Panc1 (cell line): ENCODE results near the gene ATPAF2. TPM values are rescaled to one million over a fixed set of nuclear protein-coding genes. Genes with fewer than 3 reads are reported as not detected.

Experiments used
- ATAC-seq: fragments of 200-7000 bp; cut with Tn5 transposase; 2 replicates; pipeline ENCODE4 v1.9.1; 2020; ENCODE audit warnings: mild to moderate bottlenecking, moderate library complexity
- BruUV-seq: library from RNA; stranded (reverse); fragments of 400-500 nt; replicated peaks from 2 replicates; lab custom pipeline; 2021; lab: Mats Ljungman, UMichigan
- CTCF ChIA-PET: fragments of 300-600 bp; sonication (Branson Sonifier 250); formaldehyde crosslinking; loops from one replicate; lab custom pipeline; 2022; ENCODE audit warnings: antibody characterized with exemption; lab: Charles Lee
- POLR2A ChIA-PET: fragments of 300-600 bp; sonication (Branson Sonifier 250); formaldehyde crosslinking; loops from one replicate; lab custom pipeline; 2022; ENCODE audit warnings: antibody characterized with exemption; lab: Charles Lee
- DNase-seq: peaks from one replicate; pipeline ENCODE4 v3.0.0-alpha.2; 2010; ENCODE audit warnings: low read depth, low spot score
- H3K27ac ChIP-seq: 2 replicates; pipeline ENCODE4 v1.5.1; 2011; ENCODE audit warnings: mild to moderate bottlenecking, low read length, inconsistent platforms
- H3K27me3 ChIP-seq: fragments of 200-500 bp; sonication (Bioruptor generic); 2 replicates; pipeline ENCODE4 v1.6.0; 2014; ENCODE audit warnings: low read length, inconsistent platforms; ENCODE audit not compliant: control insufficient read depth, insufficient read depth
- H3K36me3 ChIP-seq: fragments of 200-500 bp; sonication (Bioruptor generic); 2 replicates; pipeline ENCODE4 v1.5.1; 2014; ENCODE audit warnings: inconsistent platforms, mild to moderate bottlenecking, low read length, moderate library complexity; ENCODE audit not compliant: control insufficient read depth, insufficient read depth
- H3K4me1 ChIP-seq: 2 replicates; pipeline ENCODE4 v1.5.1; 2011; ENCODE audit warnings: inconsistent platforms, mild to moderate bottlenecking, low read length, moderate library complexity; ENCODE audit not compliant: control insufficient read depth, insufficient read depth
- H3K4me3 ChIP-seq, 2 experiments: 2 replicates each; pipeline ENCODE4 v1.5.1; 2011 to 2012; ENCODE audit warnings: low read depth in 2 of 2, low read length in 2 of 2, mild to moderate bottlenecking in 2 of 2, inconsistent platforms in 1 of 2, moderate library complexity in 1 of 2
- H3K9me3 ChIP-seq: fragments of 200-500 bp; sonication (Bioruptor generic); 2 replicates; pipeline ENCODE4 v1.5.1; 2014; ENCODE audit warnings: low read depth, mild to moderate bottlenecking, inconsistent platforms, low read length, moderate library complexity; ENCODE audit not compliant: control insufficient read depth, insufficient read depth
- POLR2AphosphoS5 ChIP-seq: IDR thresholded peaks from 2 replicates; pipeline ENCODE4 v1.6.1; 2012; ENCODE audit warnings: mild to moderate bottlenecking, low read depth, low read length, moderate library complexity
- REST ChIP-seq, 2 experiments: IDR thresholded peaks; 2 replicates each; pipeline ENCODE4 v1.6.1; 2011 to 2012; ENCODE audit warnings: low read depth in 2 of 2, control low read depth in 1 of 2, low read length in 1 of 2, mild to moderate bottlenecking in 1 of 2, moderate library complexity in 1 of 2; ENCODE audit not compliant: insufficient read depth in 1 of 2
- SIN3A ChIP-seq: IDR thresholded peaks from 2 replicates; pipeline ENCODE4 v1.6.1; 2012; ENCODE audit warnings: low read depth, mild to moderate bottlenecking, low read length, moderate library complexity, borderline replicate concordance; ENCODE audit not compliant: insufficient read depth
- TCF7L2 ChIP-seq: IDR thresholded peaks from 2 replicates; pipeline ENCODE4 v1.6.1; 2011; ENCODE audit warnings: mild to moderate bottlenecking, low read depth, low read length, inconsistent platforms
- in situ Hi-C: cut with HindIII; loops from 2 replicates; pipeline ENCODE4 v1.10.0; 2016; ENCODE audit warnings: low sequenced_read_pairs, low pct_unique_long_range_greater_than_20kb
- intact Hi-C: fragments of 100-400 bp; cut with micrococcal nuclease; formaldehyde crosslinking; loops from one replicate; pipeline ENCODE4 v1.10.0; 2022; ENCODE audit not compliant: unreplicated experiment
- total RNA-seq: library from RNA; stranded (reverse); gene quantifications from one replicate; pipeline ENCODE4 v1.2.1, GENCODE V29; 2021; ENCODE audit not compliant: unreplicated experiment
- TF ChIP-seq, protein P1 (sequence below): fragments of 450-650 bp; IDR thresholded peaks from 2 replicates; pipeline ENCODE4 v1.5.1; 2017; ENCODE audit warnings: mild to moderate bottlenecking

ATPAF2 gene
- total RNA-seq, 1 experiment from 2014 or later = 22.3 TPM

- BruUV-seq = no TSS peak
- H3K27ac ChIP-seq = no peak overlapping the region
- no peaks in the 10 kb centered on the region for H3K4me1 ChIP-seq
- CTCF ChIA-PET = no interaction called here
- H3K36me3 ChIP-seq = peaks cover 7% of the 10 kb centered on the region
- H3K4me3 ChIP-seq = no peak overlapping the region
- ATAC-seq = no peak
- in situ Hi-C loops = no loop called here
- H3K9me3 ChIP-seq = no peaks in the 10 kb centered on the region
- no peaks in the 10 kb centered on the region for H3K27me3 ChIP-seq
- no peak for TF ChIP-seq TCF7L2
- TF ChIP-seq, protein P1, sequence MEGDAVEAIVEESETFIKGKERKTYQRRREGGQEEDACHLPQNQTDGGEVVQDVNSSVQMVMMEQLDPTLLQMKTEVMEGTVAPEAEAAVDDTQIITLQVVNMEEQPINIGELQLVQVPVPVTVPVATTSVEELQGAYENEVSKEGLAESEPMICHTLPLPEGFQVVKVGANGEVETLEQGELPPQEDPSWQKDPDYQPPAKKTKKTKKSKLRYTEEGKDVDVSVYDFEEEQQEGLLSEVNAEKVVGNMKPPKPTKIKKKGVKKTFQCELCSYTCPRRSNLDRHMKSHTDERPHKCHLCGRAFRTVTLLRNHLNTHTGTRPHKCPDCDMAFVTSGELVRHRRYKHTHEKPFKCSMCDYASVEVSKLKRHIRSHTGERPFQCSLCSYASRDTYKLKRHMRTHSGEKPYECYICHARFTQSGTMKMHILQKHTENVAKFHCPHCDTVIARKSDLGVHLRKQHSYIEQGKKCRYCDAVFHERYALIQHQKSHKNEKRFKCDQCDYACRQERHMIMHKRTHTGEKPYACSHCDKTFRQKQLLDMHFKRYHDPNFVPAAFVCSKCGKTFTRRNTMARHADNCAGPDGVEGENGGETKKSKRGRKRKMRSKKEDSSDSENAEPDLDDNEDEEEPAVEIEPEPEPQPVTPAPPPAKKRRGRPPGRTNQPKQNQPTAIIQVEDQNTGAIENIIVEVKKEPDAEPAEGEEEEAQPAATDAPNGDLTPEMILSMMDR = no peak
- no peak for TF ChIP-seq REST (IDR thresholded peaks at IDR 0.05; ENCODE audit: insufficient read depth in 1 of 2, low read depth in 2 of 2, low read length in 1 of 2)
- no peak for TF ChIP-seq POLR2AphosphoS5
- TF ChIP-seq SIN3A = no peak
- no peak for DNase-seq
- POLR2A ChIA-PET = interaction anchor here (0.6 kb wide), 1 partner anchor 124 kb away, joined by 3 read pairs; no protein-coding TSS in a partner anchor
- intact Hi-C loops = no loop called here
Observed at GRCh38 chr17:18059283-18059682, 20.3 kb upstream of the ATPAF2 start.

- intact Hi-C loops = no loop called here
- no peak for DNase-seq
- ChIA-PET CTCF (no interaction called here), POLR2A (no interaction called here)
- Histone ChIP-seq H3K27ac (no peak overlapping the region), H3K27me3 (no peaks in the 10 kb centered on the region), H3K36me3 (peaks cover 5% of the 10 kb centered on the region), H3K4me3 (no peak overlapping the region), H3K9me3 (no peaks in the 10 kb centered on the region), H3K4me1 (no peaks in the 10 kb centered on the region)
- ATAC-seq = no peak
- TF ChIP-seq SIN3A (no peak), REST (IDR thresholded peaks at IDR 0.05; ENCODE audit: insufficient read depth in 1 of 2, low read depth in 2 of 2, low read length in 1 of 2) (no peak), POLR2AphosphoS5 (no peak), TCF7L2 (no peak)
- TF ChIP-seq, protein P1 = no peak
- BruUV-seq = no TSS peak
- in situ Hi-C loops = no loop called here
Observed at GRCh38 chr17:18056214-18056613, 17.2 kb upstream of the ATPAF2 start.
